ENCODE measurements around the gene DMRTC2. TPM values are rescaled to one million over a fixed set of nuclear protein-coding genes. Genes with fewer than 3 reads are reported as not detected.

DMRTC2 gene
- total and polyA plus RNA-seq, 8 donors: not detected

GRCh38 chr19:41897181-41897580 is 52.3 kb downstream of the DMRTC2 start:
- no peak for TF ChIP-seq EP300 (IDR thresholded peaks at IDR 0.05)
- TF ChIP-seq POLR2AphosphoS5 (IDR thresholded peaks at IDR 0.05): no peak
- TF ChIP-seq, protein P1, sequence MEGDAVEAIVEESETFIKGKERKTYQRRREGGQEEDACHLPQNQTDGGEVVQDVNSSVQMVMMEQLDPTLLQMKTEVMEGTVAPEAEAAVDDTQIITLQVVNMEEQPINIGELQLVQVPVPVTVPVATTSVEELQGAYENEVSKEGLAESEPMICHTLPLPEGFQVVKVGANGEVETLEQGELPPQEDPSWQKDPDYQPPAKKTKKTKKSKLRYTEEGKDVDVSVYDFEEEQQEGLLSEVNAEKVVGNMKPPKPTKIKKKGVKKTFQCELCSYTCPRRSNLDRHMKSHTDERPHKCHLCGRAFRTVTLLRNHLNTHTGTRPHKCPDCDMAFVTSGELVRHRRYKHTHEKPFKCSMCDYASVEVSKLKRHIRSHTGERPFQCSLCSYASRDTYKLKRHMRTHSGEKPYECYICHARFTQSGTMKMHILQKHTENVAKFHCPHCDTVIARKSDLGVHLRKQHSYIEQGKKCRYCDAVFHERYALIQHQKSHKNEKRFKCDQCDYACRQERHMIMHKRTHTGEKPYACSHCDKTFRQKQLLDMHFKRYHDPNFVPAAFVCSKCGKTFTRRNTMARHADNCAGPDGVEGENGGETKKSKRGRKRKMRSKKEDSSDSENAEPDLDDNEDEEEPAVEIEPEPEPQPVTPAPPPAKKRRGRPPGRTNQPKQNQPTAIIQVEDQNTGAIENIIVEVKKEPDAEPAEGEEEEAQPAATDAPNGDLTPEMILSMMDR (IDR thresholded peaks at IDR 0.05): no peak
- no peak for TF ChIP-seq POLR2A (IDR thresholded peaks at IDR 0.05)
- intact Hi-C loops (cut with DNase I; ENCODE audit: low total_unique reads): no loop called here
- DNase-seq: no peak
- no peaks in the 10 kb centered on the region for H3K27me3 ChIP-seq
- H3K4me3 ChIP-seq: no peak overlapping the region
- WGBS, 5 donors: 93 to 100% (median 96%) methylated on average over 3 of the region's 3 CpGs
- peaks cover 73 to 96% (median 94%) of the 10 kb centered on the region in 4 donors for H3K36me3 ChIP-seq
- no peak overlapping the region for H3K27ac ChIP-seq
- no peaks in the 10 kb centered on the region for H3K9me3 ChIP-seq
- H3K4me1 ChIP-seq: no peaks in the 10 kb centered on the region

GRCh38 chr19:41897820-41898219 is 53.0 kb downstream of the DMRTC2 start:
- no peak for DNase-seq
- H3K4me1 ChIP-seq: peaks cover 0 to 6% (median 0%) of the 10 kb centered on the region in 4 donors
- H3K9me3 ChIP-seq: no peaks in the 10 kb centered on the region
- H3K36me3 ChIP-seq: peaks cover 73 to 96% (median 94%) of the 10 kb centered on the region in 4 donors
- no peaks in the 10 kb centered on the region for H3K27me3 ChIP-seq
- intact Hi-C loops (cut with DNase I; ENCODE audit: low total_unique reads): no loop called here
- no peak overlapping the region for H3K27ac ChIP-seq
- no peak overlapping the region for H3K4me3 ChIP-seq
- no peak for TF ChIP-seq EP300 (IDR thresholded peaks at IDR 0.05)
- TF ChIP-seq POLR2A (IDR thresholded peaks at IDR 0.05): no peak
- TF ChIP-seq POLR2AphosphoS5 (IDR thresholded peaks at IDR 0.05): no peak
- TF ChIP-seq, protein P1 (IDR thresholded peaks at IDR 0.05): no peak
- 84 to 90% (median 88%) methylated on average over 18 to 24 of the region's 24 CpGs for WGBS, 5 donors

- H3K4me1 ChIP-seq: peaks cover 2 to 10% (median 4%) of the 10 kb centered on the region in 4 donors
- peaks cover 77 to 96% (median 95%) of the 10 kb centered on the region in 4 donors for H3K36me3 ChIP-seq
- H3K9me3 ChIP-seq: no peaks in the 10 kb centered on the region
- H3K27ac ChIP-seq: no peak overlapping the region
- no peak for DNase-seq
- H3K4me3 ChIP-seq: no peak overlapping the region
- no peak for TF ChIP-seq POLR2AphosphoS5 (IDR thresholded peaks at IDR 0.05)
- TF ChIP-seq POLR2A (IDR thresholded peaks at IDR 0.05): no peak
- TF ChIP-seq, protein P1 (IDR thresholded peaks at IDR 0.05): no peak
- TF ChIP-seq EP300 (IDR thresholded peaks at IDR 0.05): no peak
- no peaks in the 10 kb centered on the region for H3K27me3 ChIP-seq
- 91 to 96% (median 93%) methylated on average over 11 to 15 of the region's 15 CpGs for WGBS, 5 donors
- intact Hi-C loops (cut with DNase I; ENCODE audit: low total_unique reads): no loop called here
Observed at GRCh38 chr19:41898235-41898634, 53.4 kb downstream of the DMRTC2 start.

Small RNA genes lying within 50 kb of the gene (small RNA-seq; reads per million reads assigned to genes)
- 0 reads per million in 4 donors for gene MIR6797

Other genes starting within 250 kb of the DMRTC2 start
- 1 to 10 TPM in 2 of 5 donors, not detected in 3; 1.8 to 8.3 TPM for gene CEACAM4, start 218.0 kb upstream of the DMRTC2 start, total RNA-seq
- gene CEACAM4, start 218.0 kb upstream of the DMRTC2 start, polyA plus RNA-seq: under 1 TPM in 2 of 3 donors, not detected in 1; 0.63 to 0.92 TPM
- gene CEACAM7, start 156.8 kb upstream of the DMRTC2 start, total RNA-seq: 1 to 10 TPM in 1 of 5 donors, not detected in 4; 1.3 TPM
- 1 to 10 TPM in 1 of 3 donors, not detected in 2; 6.2 TPM for gene CEACAM7, start 156.8 kb upstream of the DMRTC2 start, polyA plus RNA-seq
- gene CEACAM5, start 136.4 kb upstream of the DMRTC2 start, total RNA-seq: 100 to 1,000 TPM in 2 of 5 donors, 10 to 100 TPM in 1, 1 to 10 TPM in 1, under 1 TPM in 1; 0.72 to 118 (median 22.9) TPM
- 10 to 100 TPM in 2 of 3 donors, 1 to 10 TPM in 1; 4.4 to 27.6 (median 18.2) TPM for gene CEACAM5, start 136.4 kb upstream of the DMRTC2 start, polyA plus RNA-seq
- 10 to 100 TPM in 2 of 5 donors, 1 to 10 TPM in 1, not detected in 2; 5.5 to 16.2 (median 14.7) TPM for gene CEACAM6, start 89.5 kb upstream of the DMRTC2 start, total RNA-seq
- gene CEACAM6, start 89.5 kb upstream of the DMRTC2 start, polyA plus RNA-seq: 10 to 100 TPM in 1 of 3 donors, 1 to 10 TPM in 2; 1.7 to 29.6 (median 7.8) TPM
- not detected for gene CEACAM3, start 48.5 kb upstream of the DMRTC2 start, total RNA-seq
- gene CEACAM3, start 48.5 kb upstream of the DMRTC2 start, polyA plus RNA-seq: under 1 TPM in 2 of 3 donors, not detected in 1; 0.13 to 0.31 TPM
- not detected for gene LYPD4, start 359 bp upstream of the DMRTC2 start, total RNA-seq
- not detected for gene LYPD4, start 359 bp upstream of the DMRTC2 start, polyA plus RNA-seq
- gene RPS19, start 15.2 kb downstream of the DMRTC2 start, total RNA-seq: 1,000 to 10,000 TPM in 3 of 5 donors, 100 to 1,000 TPM in 2; 394 to 1,489 (median 1,008) TPM
- 1,000 to 10,000 TPM; 2,818 to 4,242 (median 2,979) TPM for gene RPS19, start 15.2 kb downstream of the DMRTC2 start, polyA plus RNA-seq
- 1 to 10 TPM in 2 of 5 donors, not detected in 3; 2.4 to 3.5 TPM for gene CD79A, start 32.2 kb downstream of the DMRTC2 start, total RNA-seq
- 10 to 100 TPM in 1 of 3 donors, 1 to 10 TPM in 2; 1.5 to 18.7 (median 3.2) TPM for gene CD79A, start 32.2 kb downstream of the DMRTC2 start, polyA plus RNA-seq
- gene ARHGEF1, start 38.1 kb downstream of the DMRTC2 start, total RNA-seq: 100 to 1,000 TPM in 4 of 5 donors, 10 to 100 TPM in 1; 40.8 to 329 (median 224) TPM
- gene ARHGEF1, start 38.1 kb downstream of the DMRTC2 start, polyA plus RNA-seq: 100 to 1,000 TPM in 2 of 3 donors, 10 to 100 TPM in 1; 62.0 to 109 (median 106) TPM
- gene ERFL, start 83.4 kb downstream of the DMRTC2 start, total RNA-seq: not detected
- under 1 TPM in 1 of 3 donors, not detected in 2; 0.25 TPM for gene ERFL, start 83.4 kb downstream of the DMRTC2 start, polyA plus RNA-seq
- 100 to 1,000 TPM in 3 of 5 donors, 10 to 100 TPM in 2; 44.6 to 499 (median 114) TPM for gene RABAC1, start 114.3 kb downstream of the DMRTC2 start, total RNA-seq
- 100 to 1,000 TPM; 127 to 181 (median 170) TPM for gene RABAC1, start 114.3 kb downstream of the DMRTC2 start, polyA plus RNA-seq
- under 1 TPM in 1 of 5 donors, not detected in 4; 0.29 TPM for gene ATP1A3, start 149.2 kb downstream of the DMRTC2 start, total RNA-seq
- under 1 TPM in 2 of 3 donors, not detected in 1; 0.12 to 0.45 TPM for gene ATP1A3, start 149.2 kb downstream of the DMRTC2 start, polyA plus RNA-seq
- 10 to 100 TPM in 2 of 5 donors, 1 to 10 TPM in 3; 2.2 to 74.1 (median 8.3) TPM for gene GRIK5, start 225.2 kb downstream of the DMRTC2 start, total RNA-seq
- 1 to 10 TPM in 2 of 3 donors, under 1 TPM in 1; 0.92 to 3.1 (median 1.1) TPM for gene GRIK5, start 225.2 kb downstream of the DMRTC2 start, polyA plus RNA-seq
- gene ZNF574, start 231.1 kb downstream of the DMRTC2 start, total RNA-seq: 10 to 100 TPM in 2 of 5 donors, 1 to 10 TPM in 3; 4.6 to 17.0 (median 8.8) TPM
- gene ZNF574, start 231.1 kb downstream of the DMRTC2 start, polyA plus RNA-seq: 1 to 10 TPM; 5.5 to 5.7 (median 5.5) TPM